GM12891 (cell line): ENCODE data around the gene PABPN1.

Source experiments
- PAX5 ChIP-seq: IDR thresholded peaks from 2 replicates; pipeline ENCODE4 v1.6.1; 2011; ENCODE audit warnings: low read length, moderate library complexity, mild to moderate bottlenecking; ENCODE audit not compliant: insufficient read depth, severe bottlenecking
- POLR2A ChIP-seq: IDR thresholded peaks from 2 replicates; pipeline ENCODE4 v1.6.1; 2011; ENCODE audit warnings: low read depth, low read length, control low read depth
- POLR2AphosphoS5 ChIP-seq: IDR thresholded peaks from 2 replicates; pipeline ENCODE4 v1.6.1; 2011; ENCODE audit warnings: low read depth, low read length, control low read depth
- POU2F2 ChIP-seq: IDR thresholded peaks from 2 replicates; pipeline ENCODE4 v1.6.1; 2011; ENCODE audit warnings: low read depth, mild to moderate bottlenecking, control low read depth, low read length, moderate library complexity
- SPI1 ChIP-seq: IDR thresholded peaks from 2 replicates; pipeline ENCODE4 v1.6.1; 2011; ENCODE audit warnings: low read depth, low read length, control low read depth
- TAF1 ChIP-seq: IDR thresholded peaks from 2 replicates; pipeline ENCODE4 v1.6.1; 2011; ENCODE audit warnings: low read depth, low read length, control low read depth

- no peak for TF ChIP-seq POLR2AphosphoS5
- no peak for TF ChIP-seq POLR2A
- TF ChIP-seq TAF1 = no peak
- TF ChIP-seq PAX5 = no peak
- TF ChIP-seq SPI1 = no peak
- TF ChIP-seq POU2F2 = no peak
These were observed 36.0 kb downstream of the PABPN1 start for GRCh38 chr14:23357261-23357660.
